Measurements from ENCODE around the gene NEU3.
"Not testable (repeated sequence)": the region's sequence is repeated elsewhere in the genome, so short reads cannot be mapped to it uniquely, and the experiment has no call there.

The NEU3 gene

DNA sequence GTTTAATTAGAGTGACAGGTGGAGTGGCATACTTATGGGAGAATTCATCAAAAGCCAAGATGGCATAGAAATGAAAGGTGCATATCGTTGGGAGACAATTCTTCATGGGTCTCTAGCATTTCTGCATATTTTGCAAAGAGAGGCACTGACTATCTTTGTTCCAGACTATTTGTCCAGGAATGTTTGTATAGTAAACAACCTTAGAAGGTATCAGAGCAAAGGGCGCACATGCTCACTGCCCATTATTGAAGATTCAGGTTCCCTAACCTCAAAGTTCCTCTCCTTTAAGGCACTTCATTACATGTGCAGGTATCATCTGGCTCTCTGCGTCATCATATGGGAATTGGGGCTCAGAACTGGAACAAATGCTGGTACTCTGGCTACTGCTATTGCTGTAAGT is 4.7 kb upstream of the NEU3 start:
- no peak for DNase-seq (ENCODE audit: low read depth, low spot score)

DNA sequence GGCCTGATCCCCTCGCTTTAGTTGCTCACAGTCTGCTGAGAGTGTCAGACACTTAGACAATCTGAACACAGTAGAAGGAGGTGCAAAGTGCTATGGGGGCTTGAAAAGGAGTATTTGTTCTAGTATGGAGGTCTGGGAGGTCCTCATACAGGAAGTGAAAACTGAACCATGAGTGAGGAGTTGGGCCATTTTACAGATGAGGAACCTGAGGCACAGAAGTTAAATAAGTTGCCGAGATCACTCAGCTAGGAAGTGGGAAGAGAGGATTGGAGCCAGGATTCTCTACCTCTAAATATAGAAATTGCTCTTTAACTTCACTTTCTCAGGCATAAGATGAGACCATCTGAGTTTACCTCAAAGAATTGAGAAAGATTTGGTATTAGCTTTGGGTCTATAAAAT is 4.0 kb upstream of the NEU3 start:
- no peak for DNase-seq (ENCODE audit: low read depth, low spot score)

DNA sequence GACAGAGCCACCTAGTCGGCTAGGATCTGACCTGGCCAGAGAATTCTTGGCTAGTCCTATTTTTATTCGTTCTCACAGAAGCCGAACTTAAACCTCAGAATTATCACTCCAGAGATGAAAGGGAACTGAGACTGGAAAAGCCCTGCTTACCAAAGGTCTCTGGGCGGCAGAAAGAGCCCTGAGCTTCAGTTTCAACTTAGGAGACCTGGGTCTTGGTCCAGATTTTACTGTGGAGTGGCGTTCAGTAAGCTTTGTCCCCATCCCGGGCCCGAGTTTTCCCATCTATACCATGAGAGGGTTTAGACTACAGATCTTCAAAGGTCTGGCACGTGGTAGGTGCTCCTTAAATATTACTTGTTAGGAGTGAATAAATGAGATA is 516 bp downstream of the NEU3 start:
- DNase-seq (ENCODE audit: low read depth, low spot score): no peak

DNA sequence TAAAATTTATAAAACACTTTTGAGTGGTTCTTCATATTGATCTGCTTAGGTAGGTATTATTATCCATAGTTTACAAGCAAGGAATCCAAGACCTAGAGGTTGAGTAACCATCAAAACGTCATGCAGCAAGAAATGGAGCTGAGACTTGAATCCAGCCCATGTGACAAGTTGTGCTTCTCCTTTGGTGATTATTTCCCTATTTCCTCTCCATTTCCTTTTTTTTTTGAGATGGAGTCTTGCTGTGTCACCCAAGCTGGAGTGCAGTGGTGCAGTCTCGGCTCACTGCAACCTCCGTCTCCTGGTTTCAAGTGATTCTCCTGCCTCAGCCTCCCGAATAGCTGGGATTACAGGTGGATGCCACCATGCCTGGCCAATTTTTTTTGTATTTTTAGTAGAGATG is 1.4 kb downstream of the NEU3 start:
- not testable (repeated sequence) for DNase-seq (ENCODE audit: low read depth, low spot score)

DNA sequence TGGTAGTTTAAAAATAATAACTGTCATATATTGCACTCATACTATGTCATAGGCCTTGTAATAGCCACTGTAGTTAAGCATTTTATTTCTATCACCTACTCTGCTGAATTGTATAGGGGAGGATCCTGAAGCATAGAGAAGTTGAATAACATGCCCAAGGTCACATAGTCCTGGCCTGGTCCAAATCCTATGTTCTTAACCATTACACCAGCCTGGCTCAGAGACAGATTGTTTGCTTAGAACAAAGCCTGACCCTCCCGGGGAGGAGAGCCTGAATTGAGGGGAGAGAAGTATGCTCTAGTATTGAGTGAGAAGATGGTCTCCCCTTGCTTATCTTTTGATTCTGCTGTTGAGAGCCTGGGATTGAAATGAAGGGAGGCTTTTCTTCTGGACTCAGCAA is 2.2 kb downstream of the NEU3 start:
- DNase-seq (ENCODE audit: low read depth, low spot score): no peak

DNA sequence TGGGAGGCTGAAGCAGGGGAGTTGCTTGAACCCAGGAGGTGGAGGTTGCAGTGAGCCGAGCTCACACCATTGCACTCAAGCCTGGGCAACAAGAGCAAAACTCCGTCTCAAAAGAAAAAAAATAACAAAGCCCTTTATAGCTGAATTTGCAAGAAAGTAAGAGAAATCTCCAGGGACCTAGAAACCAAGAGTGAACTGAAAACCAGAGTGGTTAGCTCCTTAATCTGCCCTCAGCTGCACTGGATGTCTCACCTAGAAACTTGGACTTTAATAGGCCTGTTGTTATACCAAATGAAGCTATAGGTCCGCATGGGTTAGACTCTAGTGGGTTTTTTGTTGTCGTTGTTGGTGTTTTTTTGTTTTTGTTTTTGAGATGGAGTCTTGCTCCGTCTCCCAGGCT is 4.1 kb downstream of the NEU3 start:
- DNase-seq (ENCODE audit: low read depth, low spot score): no peak

DNA sequence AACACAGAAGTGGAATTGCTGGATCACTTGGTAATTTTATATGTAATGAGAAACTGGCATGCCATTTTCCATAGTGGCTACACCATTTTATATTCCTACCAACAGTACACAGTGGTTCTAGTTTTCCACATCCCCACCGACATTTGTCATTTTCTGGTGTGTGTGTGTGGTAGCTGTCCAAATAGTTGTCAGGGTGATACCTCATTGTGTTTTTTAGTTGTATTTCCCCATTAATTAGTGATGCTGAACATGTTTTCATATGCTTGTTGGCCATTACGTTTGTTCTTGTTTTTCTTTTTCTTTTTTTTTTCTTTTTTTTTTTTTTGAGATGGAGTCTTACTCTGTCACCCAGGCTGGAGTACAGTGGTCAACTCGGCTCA is 12.2 kb downstream of the NEU3 start:
- DNase-seq (ENCODE audit: low read depth, low spot score): no peak

DNA sequence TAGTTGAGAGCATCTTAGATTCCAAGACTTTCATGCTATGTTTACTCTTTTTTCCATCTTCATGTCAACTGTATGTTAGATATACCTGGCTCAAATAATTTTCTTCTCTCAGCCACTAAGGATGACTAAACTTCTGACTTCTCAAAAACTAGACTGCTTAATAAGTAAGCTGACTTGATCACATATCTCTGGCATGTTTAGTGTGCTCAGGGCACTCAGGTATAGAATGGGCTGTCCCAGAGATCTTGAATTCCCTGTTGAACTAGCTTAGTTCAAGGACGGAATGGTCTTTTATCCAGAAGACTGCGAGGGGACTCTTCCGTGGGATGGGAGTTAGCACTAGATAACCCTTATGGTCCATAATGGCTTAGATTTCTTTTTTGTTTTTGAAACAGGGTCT is 13.0 kb downstream of the NEU3 start:
- DNase-seq (ENCODE audit: low read depth, low spot score): no peak

DNA sequence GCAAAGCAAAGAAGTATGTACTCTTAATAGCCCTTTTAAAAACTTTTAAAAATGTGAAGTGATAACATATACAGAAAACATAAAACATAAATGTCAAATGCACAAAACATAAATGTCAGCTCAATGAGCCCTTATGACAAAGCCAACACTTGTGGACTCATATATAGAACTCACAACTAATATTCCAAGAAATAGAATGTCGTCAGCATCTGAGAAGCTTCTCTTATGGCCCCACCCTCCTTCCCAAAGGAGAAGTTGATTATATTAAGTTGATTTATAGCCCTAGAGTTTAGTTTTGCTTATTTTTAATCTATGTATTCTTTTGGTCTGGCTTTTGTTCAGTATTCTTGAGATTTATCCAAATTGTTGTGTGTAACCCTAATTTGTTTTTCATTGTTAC is 13.8 kb downstream of the NEU3 start:
- no peak for DNase-seq (ENCODE audit: low read depth, low spot score)

DNA sequence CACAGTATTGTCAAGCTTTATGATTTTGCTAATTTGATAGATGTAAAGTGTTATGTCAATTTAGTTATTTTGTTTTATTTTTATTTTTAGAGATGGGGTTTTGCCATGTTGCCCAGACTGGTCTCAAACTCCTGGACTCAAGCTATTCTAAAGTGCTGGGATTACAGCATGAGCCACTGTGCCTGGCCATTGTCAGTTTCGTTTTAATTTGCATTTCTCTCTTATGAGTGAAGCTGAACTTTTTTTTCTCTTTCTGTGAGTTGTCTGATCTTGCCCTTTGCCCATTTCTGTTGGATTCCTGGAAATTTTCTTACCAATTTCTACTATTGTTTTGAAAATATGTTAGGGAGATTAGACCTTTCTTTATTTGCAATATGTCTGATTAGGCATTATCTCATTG is 15.5 kb downstream of the NEU3 start:
- DNase-seq (ENCODE audit: low read depth, low spot score): no peak

DNA sequence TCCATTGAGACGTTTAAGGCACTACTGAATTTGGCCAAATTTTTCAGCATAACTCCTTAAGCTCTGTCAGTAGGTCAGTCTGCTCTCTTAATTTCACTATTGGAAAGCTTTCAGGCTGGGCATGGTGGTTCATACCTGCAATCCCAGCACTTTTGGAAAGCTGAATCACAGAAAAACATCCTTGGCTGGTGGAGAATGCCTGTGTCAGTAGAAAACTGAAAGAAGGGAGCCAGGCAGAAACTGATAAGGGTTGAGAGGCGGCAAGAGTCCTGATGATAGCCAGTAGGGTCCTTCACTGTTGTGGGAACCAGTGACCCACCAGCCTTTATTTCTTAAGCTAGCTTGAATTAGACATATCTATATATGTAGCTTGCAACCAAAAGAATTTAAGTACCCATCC is 22.6 kb downstream of the NEU3 start:
- no peak for DNase-seq (ENCODE audit: low read depth, low spot score)

DNA sequence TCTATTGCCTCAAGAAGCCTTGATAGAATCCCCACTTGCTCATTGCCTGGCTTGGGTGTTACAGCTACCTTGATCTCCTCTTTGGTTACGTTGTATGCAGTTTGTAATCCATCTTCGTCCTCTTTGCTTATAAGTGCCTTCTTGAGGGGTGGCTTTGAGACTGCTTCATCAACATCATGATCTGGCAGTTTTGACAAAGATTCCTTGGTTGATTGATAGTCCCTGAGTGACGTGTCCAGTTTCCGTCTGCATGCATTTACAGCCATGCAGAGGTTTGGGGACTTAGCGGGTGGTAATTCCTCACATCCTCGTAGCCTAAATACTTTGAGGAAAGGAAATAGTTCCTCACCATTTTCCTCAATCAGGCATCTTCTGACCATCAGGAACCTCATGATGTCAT is 23.1 kb downstream of the NEU3 start:
- DNase-seq (ENCODE audit: low read depth, low spot score): no peak

DNA sequence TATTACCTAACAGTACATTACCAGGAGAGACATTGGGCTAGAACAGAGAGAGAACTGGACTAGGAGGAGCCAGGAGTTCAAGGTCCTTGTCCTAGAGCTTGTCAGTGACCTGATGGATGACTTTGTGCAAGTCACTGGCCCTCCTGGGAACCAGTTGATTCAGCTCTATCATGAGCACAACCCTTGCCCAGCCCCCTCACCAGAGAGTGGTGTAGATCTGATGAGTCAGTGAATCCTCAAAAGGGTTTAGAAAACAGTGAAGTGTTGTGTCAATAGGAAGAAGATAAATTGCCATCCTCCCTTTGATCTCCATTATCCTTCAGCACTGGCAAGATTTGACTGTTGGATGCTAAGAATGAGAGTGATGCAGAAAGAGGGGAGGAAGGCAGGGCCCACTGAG is 24.3 kb downstream of the NEU3 start:
- DNase-seq (ENCODE audit: low read depth, low spot score): no peak

DNA sequence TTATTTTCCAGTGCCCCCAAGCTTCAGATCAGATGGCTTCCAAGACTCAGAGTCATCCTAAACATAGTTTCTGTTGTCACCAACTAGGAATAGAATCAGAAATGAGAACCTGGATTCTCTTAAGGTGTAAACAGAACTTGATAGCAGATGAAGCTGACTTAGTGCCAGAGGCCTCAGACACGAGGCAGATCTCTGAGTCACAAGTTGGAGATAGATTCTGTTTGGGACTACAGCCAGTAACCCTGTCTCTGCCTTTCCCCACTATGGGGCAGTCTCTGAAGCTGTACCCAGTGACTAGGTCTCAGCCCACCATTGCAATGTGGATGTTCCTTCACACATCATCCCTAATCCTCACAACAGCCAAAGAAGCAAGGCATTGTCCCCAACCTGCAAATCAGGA is 25.4 kb downstream of the NEU3 start:
- no peak for DNase-seq (ENCODE audit: low read depth, low spot score)

DNA sequence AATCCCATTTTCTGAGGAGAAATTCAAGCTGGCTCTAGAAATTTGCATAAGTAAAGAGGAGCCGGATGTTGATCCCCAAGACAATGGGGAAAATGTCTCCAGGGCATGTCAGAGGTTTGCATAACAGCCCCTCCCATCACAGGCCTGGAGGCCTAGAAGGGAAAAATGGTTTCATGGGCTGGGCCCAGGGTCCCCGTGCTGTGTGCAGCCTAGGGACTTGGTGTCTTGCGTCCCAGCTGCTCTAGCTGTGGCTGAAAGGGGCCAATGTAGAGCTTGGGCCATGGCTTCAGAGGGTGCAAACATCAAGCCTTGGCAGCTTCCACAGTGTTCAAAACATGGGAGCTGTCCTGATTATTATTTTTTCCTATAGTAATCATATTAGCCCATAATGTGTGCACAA is 30.5 kb downstream of the NEU3 start:
- DNase-seq (ENCODE audit: low read depth, low spot score): not testable (repeated sequence)

DNA sequence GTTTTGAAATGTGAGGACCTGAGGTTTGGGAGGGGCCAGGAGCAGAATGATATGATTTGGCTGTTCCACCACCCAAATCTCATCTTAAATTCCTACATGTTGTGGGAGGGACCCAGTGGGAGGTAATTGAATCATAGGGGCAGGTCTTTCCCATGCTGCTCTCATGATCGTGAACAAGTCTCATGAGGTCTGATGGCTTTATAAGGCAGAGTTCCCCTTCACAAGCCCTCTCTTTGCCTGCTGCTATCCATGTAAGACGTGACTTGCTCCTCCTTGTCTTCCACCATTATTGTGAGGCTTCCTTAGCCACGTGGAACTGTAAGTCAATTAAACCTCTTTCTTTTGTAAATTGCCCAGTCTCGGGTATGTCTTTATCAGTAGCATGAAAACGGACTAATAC is 31.6 kb downstream of the NEU3 start:
- DNase-seq (ENCODE audit: low read depth, low spot score): not testable (repeated sequence)

DNA sequence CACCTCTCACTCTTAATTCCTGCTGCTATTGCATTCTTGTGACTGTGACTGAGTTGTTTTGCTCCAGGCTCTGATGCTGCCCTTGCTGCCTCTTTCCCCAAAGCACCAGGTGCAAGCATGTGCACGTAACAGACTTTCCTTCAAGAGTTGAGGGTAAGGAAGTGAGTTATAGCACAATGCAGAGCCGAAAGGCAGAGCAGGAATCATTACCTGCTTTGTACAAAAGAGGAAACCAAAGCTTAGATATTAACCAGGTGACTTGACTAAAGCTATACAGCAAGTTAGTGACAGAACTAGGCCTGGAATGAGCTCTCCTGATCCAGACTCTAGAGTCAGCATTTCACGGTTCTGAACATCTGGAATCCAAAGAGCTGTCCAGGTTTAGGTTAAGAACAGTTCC is 33.6 kb downstream of the NEU3 start:
- DNase-seq (ENCODE audit: low read depth, low spot score): no peak

DNA sequence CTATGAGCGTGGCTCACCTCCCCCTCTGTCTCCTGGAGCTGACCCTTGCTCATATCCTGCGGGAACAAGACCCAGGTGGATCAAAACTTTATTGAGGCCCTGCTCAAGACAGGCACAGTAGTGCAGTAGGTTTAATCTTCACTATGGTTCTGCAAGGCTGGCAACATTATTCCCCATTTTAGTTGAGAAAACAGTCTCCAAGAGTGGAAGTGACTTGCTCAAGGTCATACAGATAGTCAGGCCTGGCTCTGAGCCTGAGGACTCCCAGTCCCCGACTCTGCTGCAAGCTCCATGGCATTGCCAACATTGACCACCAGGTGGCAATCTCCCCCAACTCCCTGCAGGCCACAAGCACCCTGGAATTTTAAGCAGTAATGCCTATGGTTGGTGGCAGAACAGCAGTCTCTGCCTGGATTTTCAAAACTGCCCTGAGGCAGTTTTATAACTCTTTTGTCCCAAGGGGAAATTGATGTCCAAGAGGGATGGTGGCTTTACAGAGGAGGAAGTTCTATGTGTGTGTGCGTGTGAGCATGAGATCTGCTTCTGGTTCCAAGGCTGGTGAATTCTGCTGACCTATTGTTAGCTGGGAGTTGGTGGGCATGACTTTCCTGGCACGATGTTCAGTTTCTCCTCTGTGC is 34.1 kb downstream of the NEU3 start:
- DNase-seq (ENCODE audit: low read depth, low spot score): peak; percentile 48

DNA sequence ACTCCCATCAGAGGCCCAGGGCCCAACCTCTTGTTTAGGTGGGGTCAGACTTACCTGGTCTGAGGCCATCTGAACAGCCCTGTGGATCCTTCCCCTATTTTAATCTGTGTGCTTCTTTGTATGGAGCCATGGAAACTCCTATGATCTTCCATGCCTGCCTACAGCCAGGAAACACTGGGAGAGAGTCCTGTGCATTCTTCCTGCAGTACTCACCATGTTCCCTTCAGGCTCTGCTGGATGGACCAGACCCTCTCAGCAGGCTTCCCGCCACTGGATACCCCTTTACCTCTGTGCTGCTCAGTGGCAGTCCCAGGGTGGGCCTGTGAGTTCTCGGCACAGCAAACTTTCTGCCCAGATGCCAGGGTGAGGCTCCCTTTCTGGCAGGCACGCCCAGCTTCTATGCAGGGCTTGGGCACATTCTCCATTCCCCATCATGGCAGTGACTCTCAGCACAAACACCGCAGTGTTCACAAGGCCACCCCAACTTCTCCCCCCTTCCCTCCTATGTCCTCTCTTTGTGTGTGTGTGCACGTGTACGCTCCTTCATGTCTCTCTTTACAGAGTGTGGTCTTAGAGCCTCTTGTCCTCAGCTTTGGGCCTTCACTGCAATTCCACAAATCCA is 34.8 kb downstream of the NEU3 start:
- DNase-seq (ENCODE audit: low read depth, low spot score): no peak

DNA sequence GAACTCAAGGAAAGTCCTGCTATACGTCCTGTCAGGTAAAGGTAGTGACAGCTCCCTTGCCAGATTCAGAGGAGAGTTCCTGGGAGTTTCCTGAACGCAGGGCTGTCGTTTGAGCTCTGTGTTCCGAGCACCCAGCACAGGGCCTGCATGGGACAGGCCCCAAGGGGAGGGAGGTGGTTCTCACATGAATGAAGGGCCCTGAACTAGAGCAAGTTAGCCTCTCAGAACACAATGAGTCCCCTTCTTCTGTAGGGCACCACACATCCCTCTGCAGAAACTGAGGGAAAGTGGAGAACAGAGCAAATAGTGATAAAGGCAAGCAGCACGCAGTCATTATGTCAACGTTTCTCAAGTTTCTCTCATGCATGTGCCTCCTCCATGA is 35.3 kb downstream of the NEU3 start:
- no peak for DNase-seq (ENCODE audit: low read depth, low spot score)

DNA sequence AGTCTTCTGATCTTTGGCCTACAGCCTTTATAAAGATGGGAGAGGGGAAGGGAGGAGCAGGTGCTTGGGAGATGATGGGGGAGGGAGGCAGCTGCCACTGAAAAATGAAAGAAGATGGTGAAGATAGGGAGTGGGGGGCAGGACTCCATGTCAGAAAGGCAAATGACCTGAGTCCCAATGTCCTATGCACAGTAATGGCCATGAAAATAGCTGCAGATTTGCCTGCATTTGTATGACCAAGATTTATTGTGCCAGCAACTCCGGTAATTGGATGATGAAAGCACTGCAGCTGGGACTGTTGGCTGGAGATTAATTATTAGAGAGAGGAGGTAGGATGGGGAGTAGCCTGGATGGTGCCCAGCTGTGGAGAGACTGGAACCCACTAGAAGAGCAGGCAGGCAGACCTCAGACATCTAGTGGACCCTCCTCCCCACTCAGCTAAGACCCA is 36.1 kb downstream of the NEU3 start:
- no peak for DNase-seq (ENCODE audit: low read depth, low spot score)

DNA sequence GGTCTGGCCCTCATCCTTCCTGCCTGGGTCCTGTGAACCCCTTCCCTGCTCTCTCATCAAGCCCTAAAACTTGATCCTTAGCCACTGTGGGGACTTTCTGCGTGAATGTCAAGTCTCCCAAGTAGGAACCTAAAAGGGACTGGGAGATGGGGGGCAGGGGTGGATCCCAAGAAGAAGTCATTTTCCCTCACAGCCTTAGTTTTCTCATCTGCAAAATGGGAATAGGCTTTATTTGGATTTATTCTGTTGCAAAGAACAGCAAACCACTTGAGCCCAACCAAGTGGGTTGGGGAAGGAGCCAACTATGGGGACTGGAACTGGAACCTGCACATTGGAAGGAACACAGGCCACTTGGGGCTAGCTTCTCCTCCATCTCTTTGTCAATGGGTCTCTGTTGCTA is 36.8 kb downstream of the NEU3 start:
- no peak for DNase-seq (ENCODE audit: low read depth, low spot score)

DNA sequence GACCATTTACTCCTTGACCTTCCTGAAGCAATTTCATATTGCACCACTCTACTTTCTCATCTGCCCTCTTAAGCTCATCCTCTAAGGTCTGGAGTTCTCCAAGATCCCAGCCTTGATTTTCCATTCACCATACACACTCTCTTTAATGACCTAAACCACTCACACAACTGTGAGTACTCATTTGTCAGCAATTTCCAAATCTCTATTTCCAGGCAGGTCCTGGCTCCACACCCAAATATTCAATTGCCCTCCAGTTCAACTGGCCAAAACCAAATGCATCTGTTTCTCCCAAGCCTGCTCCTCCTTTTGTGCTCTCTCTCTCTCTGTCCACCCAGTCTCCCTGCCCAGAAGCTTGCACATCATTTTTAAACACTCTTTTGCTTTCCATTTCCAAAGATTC is 39.6 kb downstream of the NEU3 start:
- no peak for DNase-seq (ENCODE audit: low read depth, low spot score)

DNA sequence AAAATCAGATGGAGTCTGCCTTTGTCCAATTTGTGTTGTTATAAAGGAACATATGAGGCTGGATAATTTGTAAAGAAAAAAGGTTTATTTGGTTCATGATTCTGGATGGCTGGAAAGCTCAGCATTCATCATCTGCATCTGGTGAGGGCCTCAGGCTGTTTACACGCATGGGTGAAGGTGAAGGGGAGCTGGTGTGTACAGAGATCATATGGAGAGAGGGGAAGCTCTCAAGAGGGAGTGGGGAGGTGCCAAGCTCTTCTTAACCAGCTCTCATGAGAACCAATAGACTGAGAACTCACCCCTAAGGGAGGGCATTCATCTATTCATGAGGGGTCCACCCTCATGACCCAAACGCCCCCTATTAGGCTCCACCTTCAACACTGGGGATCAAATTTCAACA is 40.0 kb downstream of the NEU3 start:
- DNase-seq (ENCODE audit: low read depth, low spot score): no peak
